GM12878 (cell line): ENCODE results near the gene AMELX. TPM values are rescaled to one million over a fixed set of nuclear protein-coding genes. Genes with fewer than 3 reads are reported as not detected.

Source experiments
- CBFB ChIP-seq: IDR thresholded peaks from 2 replicates; pipeline ENCODE4 v1.6.1; 2016; ENCODE audit warnings: antibody characterized with exemption, low read depth
- CBX3 ChIP-seq: fragments of 200-600 bp; sonication (generic); IDR thresholded peaks from 2 replicates; pipeline ENCODE4 v1.6.1; 2016; ENCODE audit warnings: low read depth, borderline replicate concordance
- CBX5 ChIP-seq: sonication (generic); IDR thresholded peaks from 2 replicates; pipeline ENCODE4 v1.6.1; 2016; ENCODE audit warnings: low read depth, moderate library complexity, mild to moderate bottlenecking, inconsistent platforms
- CHD1 ChIP-seq: IDR thresholded peaks from 2 replicates; pipeline ENCODE4 v1.6.1; 2012; ENCODE audit warnings: low read depth, low read length, improper control_type of control experiment
- CREM ChIP-seq: IDR thresholded peaks from 2 replicates; pipeline ENCODE4 v1.6.1; 2014; ENCODE audit warnings: antibody characterized with exemption, low read depth
- JUND ChIP-seq: IDR thresholded peaks from 2 replicates; pipeline ENCODE4 v1.6.1; 2012; ENCODE audit warnings: low read depth, mild to moderate bottlenecking, low read length, improper control_type of control experiment, moderate library complexity
- RCOR1 ChIP-seq: conservative IDR thresholded peaks from 2 replicates; pipeline ENCODE4 v1.6.1; 2012; ENCODE audit warnings: low read depth, low read length, improper control_type of control experiment
- SREBF1 ChIP-seq: IDR thresholded peaks from 2 replicates; pipeline ENCODE4 v1.6.1; 2012; ENCODE audit warnings: mild to moderate bottlenecking, low read length
- TAF1 ChIP-seq: IDR thresholded peaks from 2 replicates; pipeline ENCODE4 v1.6.1; 2011; ENCODE audit warnings: mild to moderate bottlenecking, low read depth, low read length, borderline replicate concordance
- TBL1XR1 ChIP-seq: IDR thresholded peaks from 2 replicates; pipeline ENCODE4 v1.6.1; 2012; ENCODE audit warnings: low read depth, low read length, improper control_type of control experiment
- TCF3 ChIP-seq: IDR thresholded peaks from 2 replicates; pipeline ENCODE4 v1.6.1; 2012; ENCODE audit warnings: low read depth, mild to moderate bottlenecking, low read length, borderline replicate concordance; ENCODE audit not compliant: insufficient read depth
- ZBTB11 ChIP-seq: fragments of 450-650 bp; formaldehyde crosslinking; IDR thresholded peaks from 2 replicates; pipeline ENCODE4 v1.5.0; 2022; ENCODE audit warnings: mild to moderate bottlenecking, missing genetic modification characterization
- polyA plus RNA-seq, 11 experiments: library from polyadenylated mRNA; depleted of rRNA in 4 of 11; unstranded in 6 of 11; stranded (reverse) in 5 of 11; fragments of >200 nt; fragmentation: Nextera tagmentation in 4 of 11; fragmentation: Illumina TruSeq in 1 of 11; extraction: Ambion mirVana in 4 of 11; extraction: Trizol in 1 of 11; gene quantifications; 1 replicate in 1 of 11; 2 replicates in 10 of 11; pipeline versions ENCODE4 v1.2.1 to v1.2.3, GENCODE V29; 2011 to 2016; ENCODE audit warnings: inconsistent platforms in 2 of 11, missing spikeins in 2 of 11, low read depth in 1 of 11
- total RNA-seq, 4 experiments: library from RNA; depleted of rRNA in 3 of 4; stranded (reverse); fragments of >200 nt in 3 of 4; fragmentation: Illumina TruSeq in 1 of 4; extraction: Trizol in 1 of 4; gene quantifications; 2 replicates each; pipeline versions ENCODE4 v1.2.1 to v1.2.3, GENCODE V29; 2013 to 2021
- TF ChIP-seq, protein P1 (sequence below): IDR thresholded peaks from 2 replicates; pipeline ENCODE4 v1.6.1; 2011; ENCODE audit warnings: low read depth, low read length, improper control_type of control experiment, borderline replicate concordance

The AMELX gene
- total and polyA plus RNA-seq, 10 of the 15 experiments (the other 5 are each of a cell fraction or from before 2014, with no cell fraction given), result not detected

DNA sequence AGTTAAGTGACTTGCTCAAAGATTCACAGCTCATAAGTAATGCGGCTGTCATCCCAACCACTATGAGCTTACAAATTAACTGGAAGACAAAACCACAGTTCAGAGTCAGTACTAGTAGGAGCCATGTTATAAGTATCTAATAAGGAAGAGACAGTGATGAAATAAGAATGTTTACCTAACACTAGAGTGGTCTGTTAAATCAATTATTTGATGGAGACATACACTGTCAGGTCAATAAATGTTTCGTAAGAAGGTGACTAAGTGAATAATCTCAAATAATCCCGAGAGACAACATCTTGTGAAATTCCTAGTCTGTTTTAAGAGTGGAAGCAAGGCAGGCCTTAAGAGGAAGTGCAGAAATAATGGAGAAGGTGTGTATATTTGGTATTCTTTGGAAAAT lies 25.8 kb upstream of the AMELX start (continued):
- TF ChIP-seq CBX5 (no peak), RCOR1 (no peak), ZBTB11 (no peak), TAF1 (no peak), TCF3 (no peak), CBX3 (no peak), TBL1XR1 (no peak), CREM (no peak), CBFB (no peak), SREBF1 (no peak), JUND (no peak), CHD1 (no peak)
- TF ChIP-seq, protein P1, sequence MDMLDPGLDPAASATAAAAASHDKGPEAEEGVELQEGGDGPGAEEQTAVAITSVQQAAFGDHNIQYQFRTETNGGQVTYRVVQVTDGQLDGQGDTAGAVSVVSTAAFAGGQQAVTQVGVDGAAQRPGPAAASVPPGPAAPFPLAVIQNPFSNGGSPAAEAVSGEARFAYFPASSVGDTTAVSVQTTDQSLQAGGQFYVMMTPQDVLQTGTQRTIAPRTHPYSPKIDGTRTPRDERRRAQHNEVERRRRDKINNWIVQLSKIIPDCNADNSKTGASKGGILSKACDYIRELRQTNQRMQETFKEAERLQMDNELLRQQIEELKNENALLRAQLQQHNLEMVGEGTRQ, result no peak
